MM.1S (cell line): ENCODE data around the gene ACSL1.

Experiments used
- DNase-seq: peaks from one replicate; pipeline ENCODE4 v3.0.0-alpha.2; 2015
- H2AFZ ChIP-seq: fragments of 300-600 bp; sonication (generic); 2 replicates; pipeline ENCODE4 v1.6.0; 2016; ENCODE audit warnings: antibody characterized with exemption, low read length
- H3F3A ChIP-seq: fragments of 300-600 bp; sonication (generic); 2 replicates; pipeline ENCODE4 v1.6.1; 2016; ENCODE audit warnings: mild to moderate bottlenecking, antibody characterized with exemption, low read length, moderate library complexity, mixed read lengths; ENCODE audit not compliant: insufficient read depth
- H3K27ac ChIP-seq: fragments of 300-600 bp; sonication (generic); 2 replicates; pipeline ENCODE4 v1.5.1; 2016; ENCODE audit warnings: mild to moderate bottlenecking, low read length
- H3K27me3 ChIP-seq: fragments of 300-600 bp; sonication (generic); replicated peaks from 2 replicates; pipeline ENCODE4 v1.6.0; 2016; ENCODE audit warnings: low read length; ENCODE audit not compliant: insufficient read depth
- H3K36me3 ChIP-seq: fragments of 300-600 bp; sonication (generic); replicated peaks from 2 replicates; pipeline ENCODE4 v1.6.1; 2016; ENCODE audit warnings: mild to moderate bottlenecking, low read length, mixed read lengths; ENCODE audit not compliant: insufficient read depth
- H3K4me1 ChIP-seq: fragments of 300-600 bp; sonication (generic); 2 replicates; pipeline ENCODE4 v1.6.1; 2016; ENCODE audit warnings: low read length, mixed read lengths
- H3K4me2 ChIP-seq: fragments of 300-600 bp; sonication (generic); 2 replicates; pipeline ENCODE4 v1.6.0; 2016; ENCODE audit warnings: low read depth, low read length
- H3K4me3 ChIP-seq: fragments of 300-600 bp; sonication (generic); 2 replicates; pipeline ENCODE4 v1.5.1; 2016; ENCODE audit warnings: low read length, mixed read lengths
- H3K79me2 ChIP-seq: fragments of 300-600 bp; sonication (generic); 2 replicates; pipeline ENCODE4 v1.6.1; 2016; ENCODE audit warnings: mixed run types, low read length, mixed read lengths
- H3K9ac ChIP-seq: fragments of 300-600 bp; sonication (generic); 2 replicates; pipeline ENCODE4 v1.6.1; 2016; ENCODE audit warnings: low read length, mixed read lengths
- H3K9me2 ChIP-seq: fragments of 300-600 bp; sonication (generic); replicated peaks from 2 replicates; pipeline ENCODE4 v1.6.1; 2016; ENCODE audit warnings: mild to moderate bottlenecking, low read length, mixed read lengths; ENCODE audit not compliant: insufficient read depth
- H3K9me3 ChIP-seq: fragments of 300-600 bp; sonication (generic); replicated peaks from 2 replicates; pipeline ENCODE4 v1.6.1; 2016; ENCODE audit warnings: mild to moderate bottlenecking, low read length, mixed read lengths; ENCODE audit not compliant: insufficient read depth
- H4K20me1 ChIP-seq: fragments of 300-600 bp; sonication (generic); 2 replicates; pipeline ENCODE4 v1.6.1; 2016; ENCODE audit warnings: mild to moderate bottlenecking, low read length, moderate library complexity, mixed read lengths; ENCODE audit not compliant: insufficient read depth
- CTCF ChIP-seq: fragments of 300-600 bp; sonication (generic); IDR thresholded peaks from 2 replicates; pipeline ENCODE4 v1.5.1; 2016; ENCODE audit warnings: antibody characterized with exemption, low read length, mixed read lengths
- EZH2 ChIP-seq: fragments of 300-600 bp; sonication (generic); optimal IDR thresholded peaks from 2 replicates; pipeline ENCODE3; 2017; ENCODE audit warnings: low read depth, mild to moderate bottlenecking, antibody characterized with exemption, low read length, mixed read lengths
- EZH2phosphoT487 ChIP-seq: fragments of 300-600 bp; sonication (generic); IDR thresholded peaks from 2 replicates; pipeline ENCODE4 v1.6.1; 2018; ENCODE audit warnings: antibody characterized with exemption, low read length

Gene ACSL1

GRCh38 chr4:184824776-184825084 is 1.0 kb downstream of the ACSL1 start:
- Histone ChIP-seq H3K4me1 (0 out of 2 replicates have a peak, but pooled peaks cover 3% of the 10 kb centered on the region), H4K20me1 (no peaks in the 10 kb centered on the region), H3K9me2 (no peaks in the 10 kb centered on the region), H3K4me2 (peak overlapping the region; percentile 83), H3K27me3 (peaks cover 43% of the 10 kb centered on the region), H3K9ac (no peak overlapping the region), H3K36me3 (no peaks in the 10 kb centered on the region), H3K79me2 (peaks cover 7% of the 10 kb centered on the region; the same call in 1 of the 2 replicates), H2AFZ (no peak overlapping the region), H3F3A (no peaks in the 10 kb centered on the region), H3K9me3 (no peaks in the 10 kb centered on the region), H3K4me3 (peak overlapping the region; percentile 61), H3K27ac (no peak overlapping the region)
- no peak for TF ChIP-seq EZH2phosphoT487
- no peak for TF ChIP-seq EZH2
- no peak for TF ChIP-seq CTCF
- no peak for DNase-seq

GRCh38 chr4:184824081-184824775 is 1.5 kb downstream of the ACSL1 start:
- H3F3A ChIP-seq, result no peaks in the 10 kb centered on the region
- H3K27ac ChIP-seq, result no peak overlapping the region
- no peaks in the 10 kb centered on the region for H3K9me3 ChIP-seq
- no peak overlapping the region for H2AFZ ChIP-seq
- no peak overlapping the region for H3K4me3 ChIP-seq
- H3K9ac ChIP-seq, result no peak overlapping the region
- no peaks in the 10 kb centered on the region for H3K9me2 ChIP-seq
- 0 out of 2 replicates have a peak, but pooled peaks cover 3% of the 10 kb centered on the region for H3K4me1 ChIP-seq
- TF ChIP-seq EZH2phosphoT487 (no peak), EZH2 (no peak), CTCF (no peak)
- H3K27me3 ChIP-seq, result peaks cover 48% of the 10 kb centered on the region
- H3K4me2 ChIP-seq, result no peak overlapping the region
- peaks cover 7% of the 10 kb centered on the region; the same call in 1 of the 2 replicates for H3K79me2 ChIP-seq
- no peak for DNase-seq
- H4K20me1 ChIP-seq, result no peaks in the 10 kb centered on the region
- H3K36me3 ChIP-seq, result no peaks in the 10 kb centered on the region

GRCh38 chr4:184823014-184823413 is 2.8 kb downstream of the ACSL1 start:
- Histone ChIP-seq H4K20me1 (no peaks in the 10 kb centered on the region), H2AFZ (no peak overlapping the region), H3K27me3 (peaks cover 48% of the 10 kb centered on the region), H3K9me3 (no peaks in the 10 kb centered on the region), H3K79me2 (peaks cover 7% of the 10 kb centered on the region; the same call in 1 of the 2 replicates), H3K27ac (no peak overlapping the region), H3F3A (peaks cover 6% of the 10 kb centered on the region; the same call in 1 of the 2 replicates), H3K9me2 (no peaks in the 10 kb centered on the region), H3K9ac (no peak overlapping the region), H3K36me3 (no peaks in the 10 kb centered on the region), H3K4me3 (no peak overlapping the region), H3K4me1 (peaks cover 11% of the 10 kb centered on the region), H3K4me2 (no peak overlapping the region)
- no peak for TF ChIP-seq EZH2phosphoT487
- no peak for TF ChIP-seq CTCF
- no peak for TF ChIP-seq EZH2
- no peak for DNase-seq
